GM12878 (cell line): ENCODE data around the gene PCGF6. TPM values are rescaled to one million over a fixed set of nuclear protein-coding genes. Genes with fewer than 3 reads are reported as not detected.

Source experiments
- ATAC-seq: fragments of 200-7000 bp; cut with Tn5 transposase; 3 replicates; pipeline ENCODE4 v1.9.1; 2020; ENCODE audit warnings: mild to moderate bottlenecking, moderate library complexity
- BruUV-seq: library from RNA; stranded (reverse); fragments of 400-500 nt; replicated peaks from 2 replicates; lab custom pipeline; 2021; lab: Mats Ljungman, UMichigan
- CTCF ChIA-PET: fragments of 300-600 bp; sonication (Branson Sonifier 250); formaldehyde crosslinking; extraction: SDS; loops from one replicate; lab custom pipeline; 2021; ENCODE audit warnings: inconsistent platforms; lab: Yijun Ruan, JAX
- POLR2A ChIA-PET: fragments of 350-600 bp; formaldehyde crosslinking; extraction: SDS; loops from one replicate; lab custom pipeline; 2021; ENCODE audit warnings: inconsistent platforms; lab: Charles Lee
- RAD21 ChIA-PET: fragments of 300-600 bp; sonication (Branson Sonifier 250); formaldehyde crosslinking; loops from one replicate; lab custom pipeline; 2023; ENCODE audit warnings: antibody characterized with exemption; ENCODE audit not compliant: unreplicated experiment; lab: Charles Lee
- SMC1A ChIA-PET: fragments of 300-600 bp; sonication (Branson Sonifier 250); formaldehyde crosslinking; loops from one replicate; lab custom pipeline; 2023; ENCODE audit not compliant: unreplicated experiment, uncharacterized antibody; lab: Charles Lee
- DNase-seq: peaks from one replicate; pipeline ENCODE4 v3.0.0-alpha.2; 2011; ENCODE audit warnings: low read depth, low spot score
- FAIRE-seq: peaks from 3 replicates; lab custom pipeline; 2011; peaks lifted over from hg19 to GRCh38; lab: Jason Lieb, UNC
- H2AFZ ChIP-seq: 2 replicates; pipeline ENCODE4 v1.6.0; 2011; ENCODE audit warnings: low read depth, low read length, control low read depth; ENCODE audit not compliant: control insufficient read depth
- H3K27ac ChIP-seq: 2 replicates; pipeline ENCODE4 v1.5.1; 2011; ENCODE audit warnings: control low read depth; ENCODE audit not compliant: control insufficient read depth, insufficient read depth
- H3K27me3 ChIP-seq, 2 experiments: replicated peaks in 1 of 2; 2 replicates each; pipeline versions ENCODE4 v1.6.0 to v1.6.1; 2011; ENCODE audit warnings: low read length in 1 of 2; ENCODE audit not compliant: control insufficient read depth in 2 of 2, insufficient read depth in 2 of 2
- H3K36me3 ChIP-seq, 2 experiments: 2 replicates each; pipeline ENCODE4 v1.5.1; 2011; ENCODE audit warnings: low read length in 1 of 2; ENCODE audit not compliant: control insufficient read depth in 2 of 2, insufficient read depth in 2 of 2
- H3K4me1 ChIP-seq: 2 replicates; pipeline ENCODE4 v1.6.1; 2011; ENCODE audit warnings: mild to moderate bottlenecking, low read length, moderate library complexity, mixed read lengths; ENCODE audit not compliant: control insufficient read depth, insufficient read depth
- H3K4me2 ChIP-seq: 2 replicates; pipeline ENCODE4 v1.6.0; 2011; ENCODE audit warnings: control low read depth; ENCODE audit not compliant: control insufficient read depth, insufficient read depth
- H3K4me3 ChIP-seq: fragments of 200-600 bp; sonication (generic); 2 replicates; pipeline ENCODE4 v1.5.1; 2016
- H3K79me2 ChIP-seq: 2 replicates; pipeline ENCODE4 v1.6.0; 2011; ENCODE audit warnings: low read length; ENCODE audit not compliant: control insufficient read depth, insufficient read depth
- H3K9ac ChIP-seq: 2 replicates; pipeline ENCODE4 v1.8.0; 2011; ENCODE audit warnings: low read length, control low read depth, mixed read lengths; ENCODE audit not compliant: control insufficient read depth, insufficient read depth
- H3K9me3 ChIP-seq: replicated peaks from 3 replicates; pipeline ENCODE4 v1.5.1; 2011; ENCODE audit warnings: mild to moderate bottlenecking, low read length; ENCODE audit not compliant: control insufficient read depth, insufficient read depth
- H4K20me1 ChIP-seq: 2 replicates; pipeline ENCODE4 v1.6.0; 2011; ENCODE audit not compliant: control insufficient read depth, insufficient read depth
- CTCF ChIP-seq, 3 experiments: IDR thresholded peaks in 2 of 3; conservative IDR thresholded peaks in 1 of 3; 2 replicates each; pipeline ENCODE4 v1.5.1; 2011; ENCODE audit warnings: low read depth in 3 of 3, low read length in 3 of 3, mild to moderate bottlenecking in 3 of 3, control low read depth in 2 of 3, moderate library complexity in 2 of 3, inconsistent platforms in 1 of 3, mixed read lengths in 1 of 3; ENCODE audit not compliant: control insufficient read depth in 2 of 3, insufficient read depth in 1 of 3; ENCODE audit errors: extremely low read depth in 1 of 3
- ETV6 ChIP-seq, 2 experiments: fragments of 450-650 bp in 1 of 2; IDR thresholded peaks in 1 of 2; conservative IDR thresholded peaks in 1 of 2; 2 replicates each; pipeline ENCODE4 v1.6.1; 2014; ENCODE audit warnings: antibody characterized with exemption in 1 of 2, borderline replicate concordance in 1 of 2, low read depth in 1 of 2, mild to moderate bottlenecking in 1 of 2, moderate library complexity in 1 of 2
- JUNB ChIP-seq: IDR thresholded peaks from 2 replicates; pipeline ENCODE4 v1.6.1; 2016; ENCODE audit warnings: antibody characterized with exemption, mild to moderate bottlenecking
- NR2C2 ChIP-seq: IDR thresholded peaks from 2 replicates; pipeline ENCODE4 v1.6.1; 2011; ENCODE audit warnings: borderline replicate concordance, low read depth; ENCODE audit not compliant: control insufficient read depth, insufficient read length
- PAX8 ChIP-seq: fragments of 450-650 bp; IDR thresholded peaks from 2 replicates; pipeline ENCODE4 v1.6.1; 2017; ENCODE audit warnings: mild to moderate bottlenecking, moderate library complexity
- POLR2AphosphoS5 ChIP-seq: IDR thresholded peaks from 2 replicates; pipeline ENCODE4 v1.6.1; 2011; ENCODE audit warnings: mild to moderate bottlenecking, low read length, inconsistent platforms
- PRDM15 ChIP-seq: fragments of 450-650 bp; formaldehyde crosslinking; IDR thresholded peaks from 2 replicates; pipeline ENCODE4 v1.4.0; 2020; ENCODE audit warnings: mild to moderate bottlenecking, moderate library complexity
- TARDBP ChIP-seq: IDR thresholded peaks from 2 replicates; pipeline ENCODE4 v1.6.1; 2016; ENCODE audit warnings: borderline replicate concordance
- in situ Hi-C: fragments of 300-500 bp; cut with MboI; formaldehyde crosslinking; loops from 9 replicates; pipeline ENCODE4 v1.14.3; 2018; ENCODE audit warnings: mixed read lengths
- intact Hi-C: fragments of 100-400 bp; cut with micrococcal nuclease; formaldehyde crosslinking; loops from one replicate; pipeline ENCODE4 v1.14.2; 2022; ENCODE audit not compliant: unreplicated experiment
- polyA plus RNA-seq, 11 experiments: library from polyadenylated mRNA; depleted of rRNA in 4 of 11; unstranded in 6 of 11; stranded (reverse) in 5 of 11; fragments of >200 nt; fragmentation: Nextera tagmentation in 4 of 11; fragmentation: Illumina TruSeq in 1 of 11; extraction: Ambion mirVana in 4 of 11; extraction: Trizol in 1 of 11; gene quantifications; 1 replicate in 1 of 11; 2 replicates in 10 of 11; pipeline versions ENCODE4 v1.2.1 to v1.2.3, GENCODE V29; 2011 to 2016; ENCODE audit warnings: inconsistent platforms in 2 of 11, missing spikeins in 2 of 11, low read depth in 1 of 11
- total RNA-seq, 4 experiments: library from RNA; depleted of rRNA in 3 of 4; stranded (reverse); fragments of >200 nt in 3 of 4; fragmentation: Illumina TruSeq in 1 of 4; extraction: Trizol in 1 of 4; gene quantifications; 2 replicates each; pipeline versions ENCODE4 v1.2.1 to v1.2.3, GENCODE V29; 2013 to 2021
- TF ChIP-seq, protein P1 (sequence below): fragments of 450-650 bp; IDR thresholded peaks from 2 replicates; pipeline ENCODE4 v1.6.1; 2017; ENCODE audit warnings: mild to moderate bottlenecking

PCGF6 gene
- total and polyA plus RNA-seq, 10 of the 15 experiments (the other 5 are each of a cell fraction or from before 2014, with no cell fraction given) = 6.5 to 19.1 (median 12.7) TPM

GRCh38 chr10:103334567-103334966 is 16.4 kb downstream of the PCGF6 start:
- BruUV-seq = no TSS peak
- no peaks in the 10 kb centered on the region for H3K27me3 ChIP-seq
- H3K4me3 ChIP-seq = no peak overlapping the region
- H2AFZ ChIP-seq = no peak overlapping the region
- intact Hi-C loops (loop anchor here (1.0 to 5.0 kb wide), 2 partner anchors 417 to 497 kb away; partner anchors contain the start of gene CYP17A1), in situ Hi-C loops (no loop called here)
- H3K9me3 ChIP-seq = no peaks in the 10 kb centered on the region
- H3K36me3 ChIP-seq = peaks cover 6 to 10% of the 10 kb centered on the region in 2 experiments
- no peak for ATAC-seq
- H4K20me1 ChIP-seq = no peaks in the 10 kb centered on the region
- no peak for DNase-seq
- TF ChIP-seq ETV6 (conservative IDR thresholded peaks at IDR 0.05 in 1 of 2, IDR thresholded peaks at IDR 0.05 in 1 of 2; ENCODE audit: borderline replicate concordance in 1 of 2, low read depth in 1 of 2) = no peak
- TF ChIP-seq CTCF (IDR thresholded peaks at IDR 0.05 in 2 of 3, conservative IDR thresholded peaks at IDR 0.05 in 1 of 3; ENCODE audit: control insufficient read depth in 2 of 3, extremely low read depth in 1 of 3, insufficient read depth in 1 of 3, low read depth in 3 of 3, low read length in 3 of 3) = no peak
- no peak for TF ChIP-seq NR2C2
- TF ChIP-seq, protein P1, sequence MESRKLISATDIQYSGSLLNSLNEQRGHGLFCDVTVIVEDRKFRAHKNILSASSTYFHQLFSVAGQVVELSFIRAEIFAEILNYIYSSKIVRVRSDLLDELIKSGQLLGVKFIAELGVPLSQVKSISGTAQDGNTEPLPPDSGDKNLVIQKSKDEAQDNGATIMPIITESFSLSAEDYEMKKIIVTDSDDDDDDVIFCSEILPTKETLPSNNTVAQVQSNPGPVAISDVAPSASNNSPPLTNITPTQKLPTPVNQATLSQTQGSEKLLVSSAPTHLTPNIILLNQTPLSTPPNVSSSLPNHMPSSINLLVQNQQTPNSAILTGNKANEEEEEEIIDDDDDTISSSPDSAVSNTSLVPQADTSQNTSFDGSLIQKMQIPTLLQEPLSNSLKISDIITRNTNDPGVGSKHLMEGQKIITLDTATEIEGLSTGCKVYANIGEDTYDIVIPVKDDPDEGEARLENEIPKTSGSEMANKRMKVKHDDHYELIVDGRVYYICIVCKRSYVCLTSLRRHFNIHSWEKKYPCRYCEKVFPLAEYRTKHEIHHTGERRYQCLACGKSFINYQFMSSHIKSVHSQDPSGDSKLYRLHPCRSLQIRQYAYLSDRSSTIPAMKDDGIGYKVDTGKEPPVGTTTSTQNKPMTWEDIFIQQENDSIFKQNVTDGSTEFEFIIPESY = no peak
- TF ChIP-seq TARDBP = no peak
- TF ChIP-seq PAX8 = no peak
- no peak for TF ChIP-seq POLR2AphosphoS5
- no peak for TF ChIP-seq PRDM15 (CRISPR knock-in tag)
- TF ChIP-seq JUNB = no peak
- H3K27ac ChIP-seq = no peak overlapping the region
- H3K4me1 ChIP-seq = no peaks in the 10 kb centered on the region
- ChIA-PET CTCF (interaction anchor here (0.6 to 2.5 kb wide), 34 partner anchors 9 to 538 kb away, joined by 3 to 14 read pairs (median 4); partner anchors contain the start of genes CNNM2 and TAF5), POLR2A (interaction anchor here (0.5 to 0.6 kb wide), 2 partner anchors 9 to 145 kb away, joined by 3 to 5 read pairs; no protein-coding TSS in a partner anchor), SMC1A (interaction anchor here (0.6 to 2.3 kb wide), 16 partner anchors 9 to 420 kb away, joined by 3 to 10 read pairs (median 4); no protein-coding TSS in a partner anchor), RAD21 (interaction anchor here (1.2 to 1.7 kb wide), 4 partner anchors 61 to 498 kb away, joined by 3 to 5 read pairs (median 4); partner anchors contain the start of genes ATP5MK, CNNM2 and PDCD11)
- no peak overlapping the region for H3K4me2 ChIP-seq
- H3K79me2 ChIP-seq = no peaks in the 10 kb centered on the region
- FAIRE-seq = no peak
- H3K9ac ChIP-seq = no peak overlapping the region
